Cardiac atrium fibroblast (primary cell): ENCODE data around the gene OR8H1. TPM values are rescaled to one million over a fixed set of nuclear protein-coding genes. Genes with fewer than 3 reads are reported as not detected.

Experiments
- total RNA-seq: library from RNA; depleted of rRNA; stranded (reverse); fragments of >200 nt; gene quantifications from 2 replicates; pipeline ENCODE4 v1.2.3, GENCODE V29; 2015

The OR8H1 gene
- total RNA-seq: not detected in 2 replicates

GRCh38 chr11:56292154-56292553 lies at the start of gene OR8H1:
TSS of gene OR8H1 (minus strand) at chr11:56292254. CDS start at chr11:56291062, 1,192 bp downstream.

GRCh38 chr11:56314844-56315243 lies 22.8 kb upstream of the OR8H1 start, which contains the start of gene OR8K3:
TSS of gene OR8K3 (plus strand) at chr11:56315144. CDS start at chr11:56318307, 3,163 bp downstream.

GRCh38 chr11:56273854-56274253 lies 18.2 kb downstream of the OR8H1 start, which contains the start of gene OR5T1:
TSS of gene OR5T1 (plus strand) at chr11:56274154. CDS start at chr11:56275639, 1,485 bp downstream.

GRCh38 chr11:56251954-56252353 lies 40.1 kb downstream of the OR8H1 start, which contains the start of gene OR5T3:
TSS of gene OR5T3 (plus strand) at chr11:56252254. CDS start at chr11:56252254, 0 bp downstream.

Other genes with a start within 250 kb of the OR8H1 start
- gene OR8I2, start 198.9 kb downstream of the OR8H1 start, total RNA-seq: not detected in 2 replicates
- gene OR8H2, start 188.6 kb downstream of the OR8H1 start, total RNA-seq: not detected in 2 replicates
- gene OR8H3, start 169.9 kb downstream of the OR8H1 start, total RNA-seq: not detected in 2 replicates
- gene OR8J3, start 152.1 kb downstream of the OR8H1 start, total RNA-seq: not detected in 2 replicates
- not detected in 2 replicates for gene OR8K5, start 131.9 kb downstream of the OR8H1 start, total RNA-seq
- not detected in 2 replicates for gene OR5J2, start 115.6 kb downstream of the OR8H1 start, total RNA-seq
- gene OR5T2, start 58.0 kb downstream of the OR8H1 start, total RNA-seq: not detected in 2 replicates
- not detected in 2 replicates for gene OR5T3, start 40.0 kb downstream of the OR8H1 start, total RNA-seq
- gene OR5T1, start 18.1 kb downstream of the OR8H1 start, total RNA-seq: not detected in 2 replicates
- not detected in 2 replicates for gene OR8K3, start 22.9 kb upstream of the OR8H1 start, total RNA-seq
- not detected in 2 replicates for gene OR8K1, start 53.8 kb upstream of the OR8H1 start, total RNA-seq
- gene OR8J1, start 62.0 kb upstream of the OR8H1 start, total RNA-seq: not detected in 2 replicates
- gene OR8U1, start 83.4 kb upstream of the OR8H1 start, total RNA-seq: not detected in 2 replicates
- gene OR5AL1, start 120.4 kb upstream of the OR8H1 start, total RNA-seq: not detected in 2 replicates
- not detected in 2 replicates for gene OR5M3, start 181.1 kb upstream of the OR8H1 start, total RNA-seq
- not detected in 2 replicates for gene OR5M8, start 199.1 kb upstream of the OR8H1 start, total RNA-seq